Measurements from ENCODE around the gene SEMA3E. TPM values are rescaled to one million over a fixed set of nuclear protein-coding genes. Genes with fewer than 3 reads are reported as not detected.

The SEMA3E gene
- total and polyA plus RNA-seq, 2 experiments from 2014 or later = 0.75 to 0.92 TPM

DNA sequence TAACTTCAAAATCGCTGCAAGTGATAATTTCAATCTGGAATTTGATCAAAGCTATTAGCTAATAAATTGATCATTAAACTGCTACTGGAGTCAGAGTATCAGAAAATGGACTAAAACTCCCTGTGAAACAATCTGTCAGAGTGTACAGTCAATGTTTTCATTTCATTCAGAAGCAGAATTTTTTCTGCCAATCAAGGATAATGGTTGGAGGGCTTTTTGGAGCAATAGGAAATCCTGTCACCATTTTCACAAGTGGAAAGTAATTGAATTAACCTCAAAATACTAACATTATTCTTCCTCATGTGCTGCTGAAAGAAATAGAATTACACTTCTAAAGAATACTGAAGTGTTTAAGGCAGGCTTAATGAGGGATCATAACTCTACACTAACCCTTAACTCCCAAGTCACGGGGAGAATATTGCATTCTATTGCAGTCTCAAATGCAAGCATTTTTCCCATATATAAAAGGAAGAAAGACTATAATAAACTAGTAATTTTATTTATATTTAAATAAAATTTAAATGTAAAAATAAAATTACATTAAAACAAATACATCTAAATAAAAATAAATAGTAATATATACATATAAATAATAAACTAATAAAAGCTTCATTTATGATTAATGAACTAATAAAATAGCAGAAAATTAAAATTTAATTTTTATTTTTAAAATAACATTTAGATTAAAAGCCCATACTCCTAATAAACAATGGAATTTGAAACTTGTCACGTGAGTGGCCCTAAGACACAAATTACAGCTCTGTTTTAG is 67.1 kb downstream of the SEMA3E start:
- H3K36me3 ChIP-seq = no peaks in the 10 kb centered on the region
- peaks cover 3% of the 10 kb centered on the region for H3K4me1 ChIP-seq (ENCODE audit: low read depth)
- TF ChIP-seq, protein P1, sequence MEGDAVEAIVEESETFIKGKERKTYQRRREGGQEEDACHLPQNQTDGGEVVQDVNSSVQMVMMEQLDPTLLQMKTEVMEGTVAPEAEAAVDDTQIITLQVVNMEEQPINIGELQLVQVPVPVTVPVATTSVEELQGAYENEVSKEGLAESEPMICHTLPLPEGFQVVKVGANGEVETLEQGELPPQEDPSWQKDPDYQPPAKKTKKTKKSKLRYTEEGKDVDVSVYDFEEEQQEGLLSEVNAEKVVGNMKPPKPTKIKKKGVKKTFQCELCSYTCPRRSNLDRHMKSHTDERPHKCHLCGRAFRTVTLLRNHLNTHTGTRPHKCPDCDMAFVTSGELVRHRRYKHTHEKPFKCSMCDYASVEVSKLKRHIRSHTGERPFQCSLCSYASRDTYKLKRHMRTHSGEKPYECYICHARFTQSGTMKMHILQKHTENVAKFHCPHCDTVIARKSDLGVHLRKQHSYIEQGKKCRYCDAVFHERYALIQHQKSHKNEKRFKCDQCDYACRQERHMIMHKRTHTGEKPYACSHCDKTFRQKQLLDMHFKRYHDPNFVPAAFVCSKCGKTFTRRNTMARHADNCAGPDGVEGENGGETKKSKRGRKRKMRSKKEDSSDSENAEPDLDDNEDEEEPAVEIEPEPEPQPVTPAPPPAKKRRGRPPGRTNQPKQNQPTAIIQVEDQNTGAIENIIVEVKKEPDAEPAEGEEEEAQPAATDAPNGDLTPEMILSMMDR (IDR thresholded peaks at IDR 0.05; ENCODE audit: low read depth, low read length) = no peak
- no peak overlapping the region for H3K27ac ChIP-seq
- H3K9me3 ChIP-seq (ENCODE audit: low read depth) = no peaks in the 10 kb centered on the region
- no peak for DNase-seq (ENCODE audit: low read depth in 1 of 2, low spot score in 1 of 2)
- no peaks in the 10 kb centered on the region for H3K27me3 ChIP-seq
- H3K4me3 ChIP-seq = no peak overlapping the region

DNA sequence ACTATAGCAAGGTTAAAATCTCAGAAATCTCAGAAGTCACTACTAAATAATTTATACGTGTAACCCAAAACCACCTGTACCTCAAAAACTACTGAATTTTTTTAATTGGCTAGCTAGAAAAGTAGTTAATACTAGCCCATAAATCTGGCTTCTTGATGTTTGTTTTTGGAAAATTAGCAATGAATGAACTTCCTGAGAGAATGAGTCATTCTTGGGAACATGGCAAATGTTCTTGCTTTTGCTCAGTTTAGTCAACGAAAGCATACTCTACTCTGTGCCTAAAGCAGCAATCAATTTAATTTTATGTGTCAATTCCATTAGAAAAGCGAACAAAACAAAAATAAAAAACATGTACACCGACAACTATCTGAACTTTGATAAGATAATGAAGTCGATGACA is 69.2 kb downstream of the SEMA3E start:
- Histone ChIP-seq H3K9me3 (ENCODE audit: low read depth) (no peaks in the 10 kb centered on the region), H3K27ac (no peak overlapping the region), H3K4me3 (no peak overlapping the region), H3K36me3 (no peaks in the 10 kb centered on the region), H3K27me3 (no peaks in the 10 kb centered on the region), H3K4me1 (ENCODE audit: low read depth) (no peaks in the 10 kb centered on the region)
- TF ChIP-seq, protein P1 (IDR thresholded peaks at IDR 0.05; ENCODE audit: low read depth, low read length) = no peak
- peak in 1 of 2 donors; percentile 9 for DNase-seq (ENCODE audit: low read depth in 1 of 2, low spot score in 1 of 2)

DNA sequence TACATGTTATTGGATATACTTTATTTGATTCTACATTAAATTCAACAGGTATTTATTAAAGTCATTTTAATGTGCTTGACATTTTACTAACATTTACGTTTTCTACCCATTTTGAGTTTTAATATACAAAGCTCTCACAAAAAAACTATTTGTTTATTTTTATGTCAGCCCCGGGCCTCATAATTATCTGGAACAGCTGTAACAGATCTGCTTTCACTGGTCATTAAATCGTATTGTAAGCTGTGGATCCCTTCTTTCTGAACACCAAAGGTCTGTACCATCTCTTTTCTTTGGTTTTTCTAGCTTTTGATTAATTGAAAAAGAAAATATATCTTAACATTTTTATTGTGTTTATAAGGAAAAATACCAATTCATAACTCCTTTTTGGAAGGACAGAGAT is 73.5 kb downstream of the SEMA3E start:
- DNase-seq (ENCODE audit: low read depth in 1 of 2, low spot score in 1 of 2) = no peak
- TF ChIP-seq, protein P1 (IDR thresholded peaks at IDR 0.05; ENCODE audit: low read depth, low read length) = no peak
- Histone ChIP-seq H3K27ac (no peak overlapping the region), H3K4me3 (no peak overlapping the region), H3K36me3 (no peaks in the 10 kb centered on the region), H3K9me3 (ENCODE audit: low read depth) (no peaks in the 10 kb centered on the region), H3K27me3 (no peaks in the 10 kb centered on the region), H3K4me1 (ENCODE audit: low read depth) (no peaks in the 10 kb centered on the region)

DNA sequence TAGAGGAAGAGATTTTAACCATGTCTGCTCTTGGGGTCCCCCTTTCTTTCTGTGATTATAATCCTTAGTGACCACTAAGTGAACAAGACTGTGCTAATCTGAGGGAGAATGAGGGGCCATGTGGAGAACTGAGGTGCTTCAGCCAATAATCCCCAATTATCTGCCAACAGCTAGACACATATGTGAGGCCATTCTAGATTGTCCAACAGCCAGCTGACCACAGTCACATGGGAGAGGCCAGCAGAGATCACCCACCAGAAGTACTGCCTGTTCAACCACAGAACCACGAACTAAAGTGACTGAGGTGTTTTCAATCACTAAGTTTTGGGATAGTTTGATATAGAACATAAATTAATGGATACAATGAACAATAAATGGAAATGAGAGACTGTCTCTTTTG is 74.3 kb downstream of the SEMA3E start:
- Histone ChIP-seq H3K27ac (no peak overlapping the region), H3K4me3 (no peak overlapping the region), H3K27me3 (no peaks in the 10 kb centered on the region), H3K4me1 (ENCODE audit: low read depth) (no peaks in the 10 kb centered on the region), H3K9me3 (ENCODE audit: low read depth) (no peaks in the 10 kb centered on the region), H3K36me3 (no peaks in the 10 kb centered on the region)
- DNase-seq (ENCODE audit: low read depth in 1 of 2, low spot score in 1 of 2) = no peak
- TF ChIP-seq, protein P1 (IDR thresholded peaks at IDR 0.05; ENCODE audit: low read depth, low read length) = no peak

DNA sequence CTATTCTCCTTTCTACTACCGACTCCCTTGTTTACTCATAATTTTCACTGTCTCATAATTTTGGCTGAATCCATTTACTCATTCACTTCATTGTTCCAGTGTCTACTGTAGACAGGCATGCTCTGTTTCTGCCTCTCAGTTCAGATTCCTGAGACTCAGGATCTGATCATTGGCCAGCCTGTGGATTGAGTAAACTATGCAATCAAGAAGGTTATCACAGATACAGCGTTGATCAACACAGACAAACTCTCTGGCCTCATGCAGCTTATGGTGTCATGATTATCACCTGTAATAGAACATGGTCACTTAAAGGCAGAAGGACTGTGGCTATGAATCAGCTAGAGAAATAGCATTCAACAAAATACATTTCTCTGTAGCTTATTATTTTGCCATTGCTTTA is 86.0 kb downstream of the SEMA3E start:
- H3K27ac ChIP-seq = no peak overlapping the region
- no peaks in the 10 kb centered on the region for H3K9me3 ChIP-seq (ENCODE audit: low read depth)
- H3K36me3 ChIP-seq = no peaks in the 10 kb centered on the region
- H3K4me1 ChIP-seq (ENCODE audit: low read depth) = no peaks in the 10 kb centered on the region
- DNase-seq (ENCODE audit: low read depth in 1 of 2, low spot score in 1 of 2) = no peak
- TF ChIP-seq, protein P1 (IDR thresholded peaks at IDR 0.05; ENCODE audit: low read depth, low read length) = no peak
- no peak overlapping the region for H3K4me3 ChIP-seq
- H3K27me3 ChIP-seq = no peaks in the 10 kb centered on the region

Data from cardiac muscle cell (in vitro differentiated cells and primary cell).